H54 (cell line): Measurements from ENCODE around the gene GP1BB.

Source experiments
- DNase-seq: peaks from one replicate; pipeline ENCODE4 v3.0.0; 2011; ENCODE audit warnings: low spot score, mixed read lengths; ENCODE audit not compliant: insufficient read length
- FAIRE-seq: peaks from 3 replicates; lab custom pipeline; 2011; peaks lifted over from hg19 to GRCh38; lab: Jason Lieb, UNC
- POLR2A ChIP-seq: IDR thresholded peaks from 2 replicates; pipeline ENCODE4 v1.6.1; 2011; ENCODE audit warnings: low read depth, mild to moderate bottlenecking, low read length

GP1BB gene

DNA sequence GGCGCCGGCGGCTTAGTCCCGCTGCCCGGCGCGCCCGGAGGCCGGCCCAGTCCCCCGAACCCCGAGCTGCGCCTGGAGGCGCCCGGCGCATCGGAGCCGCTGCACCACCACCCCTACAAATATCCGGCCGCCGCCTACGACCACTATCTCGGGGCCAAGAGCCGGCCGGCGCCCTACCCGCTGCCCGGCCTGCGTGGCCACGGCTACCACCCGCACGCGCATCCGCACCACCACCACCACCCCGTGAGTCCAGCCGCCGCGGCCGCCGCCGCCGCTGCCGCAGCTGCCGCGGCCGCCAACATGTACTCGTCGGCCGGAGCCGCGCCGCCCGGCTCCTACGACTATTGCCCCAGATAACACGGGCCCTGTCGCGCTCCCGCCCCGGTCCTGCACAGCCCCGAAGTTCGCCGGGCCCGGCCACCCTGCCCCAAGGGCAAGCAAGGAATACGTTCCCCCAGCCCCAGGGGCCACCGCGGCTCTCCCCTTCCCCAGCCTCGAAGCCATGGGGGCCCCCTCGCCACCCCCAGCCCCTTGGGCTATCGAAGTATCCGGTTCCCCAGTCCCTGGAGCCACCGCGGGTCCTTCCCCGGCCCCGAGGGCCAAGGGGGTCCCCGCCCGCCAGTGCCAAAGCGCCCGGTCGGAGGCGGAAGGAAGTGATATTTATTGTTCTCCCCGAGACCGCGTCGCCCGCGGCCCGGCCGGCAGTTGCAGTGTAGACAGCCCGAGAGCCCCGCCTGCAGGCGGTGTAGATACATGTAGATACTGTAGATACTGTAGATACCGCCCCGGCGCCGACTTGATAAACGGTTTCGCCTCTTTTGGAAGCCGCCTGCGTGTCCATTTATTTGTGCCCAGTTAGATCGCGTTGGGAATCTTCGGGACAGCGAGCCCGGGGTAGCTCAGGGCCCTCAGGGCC, 43.4 kb downstream of the GP1BB start:
- no peak for DNase-seq
- no peak for FAIRE-seq
- TF ChIP-seq POLR2A = no peak

DNA sequence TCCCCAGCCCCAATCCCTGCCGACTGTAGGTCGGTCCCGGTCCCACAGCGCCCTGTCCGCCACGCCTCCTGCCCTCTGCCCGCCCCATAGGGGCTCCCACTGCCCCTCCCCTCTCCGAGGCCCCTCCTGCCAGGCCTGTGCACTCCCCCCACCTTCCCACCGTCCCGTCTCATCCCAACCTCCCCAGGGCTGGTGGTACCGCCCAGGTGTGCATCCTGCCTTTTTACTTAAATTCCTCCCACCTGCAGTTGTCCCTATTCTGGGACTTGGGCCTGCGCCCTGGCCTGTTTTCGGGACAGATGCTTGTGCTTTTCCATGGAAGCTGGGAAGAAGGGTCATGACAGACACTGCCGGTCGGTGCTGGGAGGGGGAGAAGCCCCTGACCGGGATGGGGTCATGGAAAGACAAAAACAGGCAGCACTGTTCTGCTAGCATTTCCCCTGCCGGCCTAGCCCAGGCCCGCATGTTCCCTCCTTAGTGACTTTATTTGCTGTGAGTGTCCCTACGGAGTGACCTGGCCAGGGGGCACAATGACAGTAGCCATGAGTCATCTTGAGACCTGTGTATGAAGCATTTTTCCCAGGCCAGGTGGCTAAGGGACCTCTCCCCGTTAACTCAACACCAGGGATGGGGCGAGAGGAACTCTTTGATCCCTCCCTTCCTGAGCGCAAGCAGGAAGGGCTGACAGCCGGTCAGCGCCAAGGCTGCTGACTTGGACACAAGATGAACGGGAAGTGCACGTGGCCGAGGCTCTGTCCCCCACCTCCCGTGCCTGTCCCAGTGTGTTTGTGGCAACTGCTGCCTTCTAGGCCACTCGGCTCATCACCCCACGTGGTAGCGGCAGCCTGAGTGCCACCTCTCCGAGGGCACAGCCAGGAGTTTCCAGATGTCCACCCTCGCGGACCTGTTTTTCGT, 44.3 kb downstream of the GP1BB start:
- no peak for FAIRE-seq
- TF ChIP-seq POLR2A = no peak

DNA sequence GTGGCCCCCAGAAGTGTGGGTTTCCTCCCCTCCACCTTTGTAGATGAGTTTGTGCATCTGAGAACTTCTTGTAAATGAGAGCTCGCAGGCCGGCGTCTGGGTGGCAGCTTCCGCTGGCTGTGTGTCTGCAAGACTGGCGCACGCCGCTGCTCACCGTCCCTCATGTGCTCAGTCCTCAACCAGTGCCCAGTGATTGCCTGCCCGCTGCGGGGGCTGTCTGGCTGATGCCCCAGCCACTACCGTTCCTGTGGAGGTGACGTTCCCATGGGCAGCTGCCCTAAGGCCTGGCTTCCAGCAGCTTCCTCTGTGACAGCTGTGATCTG, 46.0 kb downstream of the GP1BB start:
- DNase-seq (no peak), FAIRE-seq (no peak)
- TF ChIP-seq POLR2A = no peak

More for the DNA sequence above, 44.3 kb downstream of the GP1BB start:
- DNase-seq = no peak

DNA sequence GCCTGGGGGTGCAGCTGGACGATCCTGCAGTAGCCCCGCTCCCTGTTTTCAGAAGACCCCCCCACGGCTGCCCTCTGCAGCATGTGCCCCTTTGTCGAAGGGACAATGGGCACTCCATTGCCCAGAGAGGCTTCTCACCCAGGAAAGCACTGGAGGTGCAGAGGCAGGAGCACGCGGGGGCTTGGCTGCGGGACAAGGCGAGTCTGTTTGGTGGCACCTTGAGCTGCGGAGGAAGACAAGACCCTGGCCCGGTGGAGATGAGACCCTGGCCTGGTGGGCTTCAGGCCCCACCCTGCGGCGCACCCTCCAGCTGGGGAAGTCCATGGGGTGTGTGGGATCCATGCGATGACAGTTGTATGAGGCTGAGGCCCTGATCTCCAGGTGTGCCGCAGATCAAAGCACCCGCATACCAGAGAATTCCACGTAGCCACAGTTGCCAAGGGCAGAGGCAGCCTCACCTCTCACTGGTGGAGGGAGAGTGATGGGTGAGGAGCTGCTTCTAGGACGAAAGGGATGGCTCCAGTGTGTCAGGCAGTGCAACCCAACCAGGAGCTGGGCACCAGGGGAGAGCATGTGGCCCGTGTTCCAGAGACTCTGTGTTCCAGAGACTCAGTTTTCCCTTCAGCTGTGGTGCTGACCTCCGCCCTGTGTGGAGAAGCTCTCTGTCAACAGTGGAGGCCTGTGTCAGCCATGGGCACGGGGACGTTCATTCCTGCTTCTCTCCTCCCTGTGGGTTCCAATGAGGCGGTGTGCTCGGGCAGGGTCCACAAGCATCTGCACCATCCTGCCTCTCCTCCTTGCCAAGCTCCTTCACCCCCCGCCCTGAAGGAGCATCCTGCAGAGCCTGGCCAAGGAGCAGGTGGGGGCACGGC, 47.2 kb downstream of the GP1BB start:
- DNase-seq (no peak), FAIRE-seq (no peak)
- no peak for TF ChIP-seq POLR2A

DNA sequence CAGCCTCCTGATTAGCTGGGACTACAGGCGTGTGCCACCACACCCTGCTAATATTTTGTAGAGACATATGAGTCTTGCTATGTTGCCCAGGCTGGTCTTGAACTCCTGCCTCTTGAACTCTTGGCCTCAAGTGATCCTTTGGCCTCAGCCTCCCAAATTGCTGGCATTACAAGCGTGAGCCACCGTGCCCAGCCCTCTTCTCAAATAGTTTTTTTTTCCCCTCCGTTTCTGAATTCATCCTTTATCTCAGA, 49.0 kb downstream of the GP1BB start:
- no peak for FAIRE-seq
- no peak for DNase-seq
- TF ChIP-seq POLR2A = no peak

DNA sequence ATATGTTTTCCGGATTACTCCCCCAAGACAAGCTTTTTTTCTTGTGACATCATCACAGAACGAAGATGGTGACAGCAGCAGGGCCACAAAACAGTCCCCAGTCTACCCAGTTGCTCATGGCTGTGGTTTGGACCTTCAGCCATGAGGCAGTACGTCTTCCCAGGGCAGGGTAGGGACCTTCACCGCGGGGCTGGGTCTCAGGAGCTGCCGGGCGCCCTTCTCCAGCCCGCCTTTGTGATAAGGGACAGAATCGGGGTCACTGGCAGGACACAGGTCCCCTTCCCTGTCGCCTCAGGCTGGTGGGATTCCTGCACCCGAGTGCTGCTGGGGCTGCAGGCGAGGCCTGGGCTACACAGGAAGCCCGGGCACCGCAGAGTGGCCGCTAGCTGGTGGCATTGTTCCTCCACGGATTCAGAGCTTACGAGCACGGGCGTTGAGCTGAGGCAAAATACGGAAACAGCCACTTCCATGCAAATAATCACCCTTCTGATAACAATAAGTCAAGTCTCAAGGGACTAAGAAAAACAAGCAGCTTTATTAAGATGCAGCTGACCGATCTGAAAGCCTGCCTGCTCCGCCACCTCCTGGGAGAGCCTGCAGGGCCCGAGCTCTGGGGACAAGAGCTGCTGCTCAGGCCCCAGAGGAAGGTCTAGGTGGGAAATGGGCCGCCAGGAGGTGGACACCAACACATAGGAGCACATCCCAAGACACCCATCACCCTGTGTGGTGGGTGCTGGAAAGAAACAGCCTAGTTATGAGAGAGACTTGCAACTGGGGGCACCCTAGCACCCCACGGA, 49.5 kb downstream of the GP1BB start:
- TF ChIP-seq POLR2A = no peak
- FAIRE-seq = no peak
- DNase-seq = no peak

DNA sequence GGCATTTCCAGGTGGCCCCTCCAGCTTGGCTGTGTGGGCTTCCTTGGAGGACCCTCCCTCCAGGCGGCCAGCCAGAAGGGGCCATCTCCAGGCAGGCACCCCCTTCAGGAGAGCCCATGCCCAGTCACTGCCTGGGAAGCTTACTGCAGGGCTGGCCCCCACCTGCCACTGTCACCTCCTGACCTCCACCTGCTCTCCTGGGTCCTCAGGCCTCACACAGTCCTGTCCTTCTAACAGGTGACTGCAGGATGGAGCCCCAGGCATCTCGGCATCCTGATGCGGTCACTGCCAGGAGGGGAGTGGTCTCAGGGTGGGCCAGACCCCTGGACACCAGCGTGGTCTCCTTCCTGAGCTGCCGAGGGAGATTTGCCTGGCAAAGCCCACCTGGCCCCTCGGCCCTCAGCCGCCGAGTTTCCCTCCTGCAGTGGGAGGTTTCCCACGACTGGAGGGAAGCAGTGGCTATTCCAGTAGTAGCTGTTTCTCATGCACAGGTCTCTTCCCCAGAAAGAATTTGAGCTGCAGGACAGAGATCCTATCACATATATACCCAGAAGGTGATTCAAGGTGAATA, 50.2 kb downstream of the GP1BB start:
- no peak for FAIRE-seq
- DNase-seq = no peak
- no peak for TF ChIP-seq POLR2A
